Astrocyte of the hippocampus (primary cell): ENCODE results near the gene CSAD.
"Not testable (repeated sequence)": the region's sequence is repeated elsewhere in the genome, so short reads cannot be mapped to it uniquely, and the experiment has no call there.

Source experiments
- DNase-seq: peaks from one replicate; pipeline ENCODE4 v3.0.0; 2011; ENCODE audit warnings: low read depth, low spot score

Gene CSAD

DNA sequence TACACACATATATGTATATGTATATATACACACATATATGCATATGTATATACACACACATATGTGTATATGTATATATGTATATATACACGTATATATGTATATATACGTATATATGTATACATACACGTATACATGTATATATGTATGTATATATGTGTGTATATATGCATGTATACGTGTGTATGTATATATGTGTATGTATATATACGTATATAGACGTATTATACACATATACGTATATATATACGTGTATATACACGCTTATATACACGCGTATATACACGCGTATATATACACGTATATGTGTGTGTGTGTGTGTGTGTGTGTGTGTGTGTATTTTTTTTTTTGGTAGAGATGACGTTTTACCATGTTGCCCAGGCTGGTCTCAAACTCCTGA is 33.1 kb downstream of the CSAD start:
- DNase-seq = no peak

DNA sequence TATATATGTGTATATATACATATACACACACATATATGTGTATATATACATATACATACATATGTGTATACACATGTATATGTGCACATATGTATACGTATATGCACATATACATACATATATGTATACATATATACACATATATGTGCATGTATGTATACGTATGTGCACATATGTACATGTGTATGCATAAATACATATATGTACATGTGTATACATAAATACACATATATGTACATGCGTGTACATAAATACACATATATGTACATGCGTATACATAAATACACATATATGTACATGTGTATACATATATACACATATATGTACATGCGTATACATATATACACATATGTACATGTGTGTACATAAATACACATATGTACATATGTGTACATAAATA is 33.5 kb downstream of the CSAD start:
- DNase-seq = no peak

- DNase-seq = no peak
Observed at GRCh38 chr12:53145383-53146260, 35.1 kb downstream of the CSAD start.

GRCh38 chr12:53143355-53143754 is 37.4 kb downstream of the CSAD start:
- DNase-seq = no peak

GRCh38 chr12:53133722-53134121 is 47.0 kb downstream of the CSAD start:
- no peak for DNase-seq

- DNase-seq = no peak
Observed at GRCh38 chr12:53131844-53132243, 48.9 kb downstream of the CSAD start.

GRCh38 chr12:53128780-53129569 is 51.8 kb downstream of the CSAD start:
- no peak for DNase-seq

DNA sequence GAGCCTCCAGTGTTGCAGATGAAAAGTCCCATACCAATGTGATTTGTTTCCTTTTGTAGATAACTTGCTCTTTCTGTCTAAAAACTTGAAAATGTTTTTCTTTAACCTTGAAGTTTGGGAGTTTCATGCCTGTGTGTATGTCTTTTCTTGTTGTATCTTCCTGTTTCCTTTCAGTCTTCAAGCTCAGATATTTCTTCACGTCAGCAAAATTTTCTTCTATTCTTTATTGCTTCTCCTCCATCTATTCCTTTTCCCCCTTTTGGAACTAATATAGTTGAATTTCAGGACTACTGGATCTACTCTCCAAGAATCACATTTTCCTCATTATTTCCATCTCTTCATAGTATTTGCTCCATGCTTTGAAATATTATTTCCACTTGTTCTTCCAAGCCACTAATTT is 53.6 kb downstream of the CSAD start:
- DNase-seq = no peak

DNA sequence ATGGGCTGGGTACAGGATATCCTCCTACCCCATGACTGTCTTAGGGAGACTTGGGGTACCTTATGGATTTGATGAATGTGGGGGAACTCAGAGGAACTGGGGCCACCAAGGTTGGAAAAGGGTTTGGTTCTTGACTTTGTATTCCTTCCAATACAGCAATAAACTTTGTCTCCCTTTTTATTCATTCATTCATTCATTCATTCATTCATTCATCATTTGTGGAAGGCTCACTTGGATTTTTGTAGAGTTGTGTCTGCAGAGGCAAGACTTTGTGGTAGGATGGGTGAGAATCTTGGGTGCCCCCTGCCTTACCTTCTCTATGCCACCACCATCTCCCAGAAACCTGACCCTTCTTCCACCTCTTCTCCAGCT is 56.4 kb downstream of the CSAD start:
- DNase-seq = no peak

- DNase-seq = peak; percentile 19
Observed at GRCh38 chr12:53123578-53124351, 57.0 kb downstream of the CSAD start.

DNA sequence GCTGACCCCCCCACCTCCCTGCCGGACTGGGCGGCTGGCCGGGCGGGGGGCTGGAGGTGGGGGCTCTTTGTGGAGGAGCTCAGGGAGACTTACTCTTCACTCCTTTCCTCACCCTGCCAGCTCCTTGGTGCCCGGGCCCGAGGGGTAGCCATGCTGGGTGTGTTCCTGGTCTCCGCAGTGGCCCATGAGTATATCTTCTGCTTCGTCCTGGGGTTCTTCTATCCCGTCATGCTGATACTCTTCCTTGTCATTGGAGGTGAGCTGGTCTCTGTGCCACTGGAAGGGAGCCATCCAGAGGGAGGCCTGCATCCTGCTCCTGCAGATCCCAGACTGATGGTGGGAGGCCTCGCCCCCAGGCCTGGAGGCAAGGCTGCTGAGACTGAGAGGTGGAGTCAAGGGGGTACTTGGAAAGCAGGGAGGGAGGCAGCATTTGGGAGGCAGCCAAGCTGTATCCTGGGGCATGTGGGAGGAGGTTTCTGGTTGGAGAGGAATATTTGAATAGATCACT is 57.7 kb downstream of the CSAD start:
- no peak for DNase-seq

DNA sequence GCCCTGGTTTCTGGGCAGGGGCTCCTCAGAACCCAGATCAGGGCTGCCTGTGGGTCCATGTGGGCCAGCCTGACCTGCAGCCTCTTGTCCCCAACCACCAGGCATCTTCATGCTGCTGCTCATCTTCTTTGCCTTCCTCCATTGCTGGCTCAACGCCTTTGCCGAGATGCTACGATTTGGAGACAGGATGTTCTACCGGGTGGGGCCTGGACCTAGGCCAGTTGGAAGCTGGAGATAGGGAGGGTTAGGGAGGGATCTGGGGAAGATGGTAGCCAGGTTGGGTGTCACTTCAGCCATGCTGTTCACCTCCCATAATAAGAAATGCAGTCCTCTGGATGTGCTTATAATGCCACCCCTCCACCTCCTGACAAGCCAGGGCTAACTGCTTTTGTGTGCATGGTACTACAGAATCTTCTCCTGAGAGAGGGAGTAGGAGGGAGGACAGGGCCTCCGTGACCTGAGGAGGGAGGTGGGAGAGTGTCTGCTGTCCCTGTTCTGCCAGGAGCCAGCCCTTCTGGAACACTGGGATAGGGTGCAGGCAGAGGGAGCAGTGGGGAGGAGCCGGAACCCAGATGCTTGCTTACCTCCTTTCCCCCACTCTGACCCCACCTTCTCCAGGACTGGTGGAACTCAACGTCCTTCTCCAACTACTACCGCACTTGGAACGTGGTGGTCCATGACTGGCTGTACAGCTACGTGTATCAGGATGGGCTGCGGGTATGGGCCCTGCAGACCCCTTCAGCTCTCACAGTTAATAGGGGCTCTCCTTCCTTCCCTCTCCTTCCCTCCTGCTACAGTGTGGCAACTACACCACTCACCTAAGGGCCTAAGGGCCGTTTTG is 59.8 kb downstream of the CSAD start:
- DNase-seq = no peak

GRCh38 chr12:53118751-53119300 is 61.9 kb downstream of the CSAD start:
- no peak for DNase-seq

GRCh38 chr12:53115891-53116648 is 64.7 kb downstream of the CSAD start:
- DNase-seq = no peak

GRCh38 chr12:53115112-53115890 is 65.4 kb downstream of the CSAD start:
- DNase-seq = no peak

DNA sequence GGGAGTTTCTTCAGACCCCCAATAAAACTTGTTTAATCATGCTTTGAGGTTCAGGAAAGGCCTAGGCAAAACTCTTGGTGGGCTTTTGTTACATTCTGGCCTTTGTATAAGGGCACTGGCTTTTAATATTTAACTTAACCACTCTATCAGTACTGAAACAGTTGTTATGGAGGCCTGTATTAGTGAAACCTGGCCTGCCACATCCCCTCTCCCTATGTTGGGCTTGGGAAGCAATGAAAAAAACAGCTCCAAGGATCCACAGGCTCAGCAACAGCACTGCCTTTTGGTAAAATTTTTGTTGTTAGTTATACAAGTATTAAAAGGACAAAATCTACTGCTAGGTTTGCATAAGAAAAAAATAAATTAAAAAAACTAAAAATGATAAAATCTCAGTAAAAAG is 66.8 kb downstream of the CSAD start:
- DNase-seq = no peak

GRCh38 chr12:53113136-53113705 is 67.5 kb downstream of the CSAD start:
- no peak for DNase-seq

- not testable (repeated sequence) for DNase-seq
Observed at GRCh38 chr12:53112431-53112830, 68.3 kb downstream of the CSAD start.
